Panc1 (cell line): Measurements from ENCODE around the gene FUBP3.

ENCODE experiments used
- POLR2AphosphoS5 ChIP-seq: IDR thresholded peaks from 2 replicates; pipeline ENCODE4 v1.6.1; 2012; ENCODE audit warnings: mild to moderate bottlenecking, low read depth, low read length, moderate library complexity
- SIN3A ChIP-seq: IDR thresholded peaks from 2 replicates; pipeline ENCODE4 v1.6.1; 2012; ENCODE audit warnings: low read depth, mild to moderate bottlenecking, low read length, moderate library complexity, borderline replicate concordance; ENCODE audit not compliant: insufficient read depth
- TF ChIP-seq, protein P1 (sequence below): fragments of 450-650 bp; IDR thresholded peaks from 2 replicates; pipeline ENCODE4 v1.5.1; 2017; ENCODE audit warnings: mild to moderate bottlenecking
- TF ChIP-seq, protein P2 (sequence below), 2 experiments: IDR thresholded peaks; 2 replicates each; pipeline ENCODE4 v1.6.1; 2011 to 2012; ENCODE audit warnings: low read depth in 2 of 2, control low read depth in 1 of 2, low read length in 1 of 2, mild to moderate bottlenecking in 1 of 2, moderate library complexity in 1 of 2; ENCODE audit not compliant: insufficient read depth in 1 of 2

DNA sequence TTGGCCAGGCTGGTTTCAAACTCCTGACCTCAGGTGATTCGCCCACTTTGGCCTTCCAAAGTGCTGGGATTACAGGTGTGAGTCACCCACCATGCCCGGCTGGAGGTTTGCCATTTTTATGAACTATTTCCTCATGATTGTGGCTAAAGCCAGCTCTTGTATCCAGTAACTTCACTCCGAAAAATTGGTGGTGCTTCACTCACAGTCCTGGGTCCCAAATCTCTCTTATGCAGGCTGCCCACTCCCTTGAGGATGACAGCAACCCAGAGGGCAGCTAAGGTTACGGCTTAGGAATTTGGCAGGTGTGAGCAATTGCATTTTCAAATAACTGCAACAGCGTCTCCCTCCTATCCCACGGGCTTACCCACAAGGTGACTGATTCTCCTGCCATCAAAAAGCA is 23.4 kb upstream of the FUBP3 start:
- TF ChIP-seq, protein P1, sequence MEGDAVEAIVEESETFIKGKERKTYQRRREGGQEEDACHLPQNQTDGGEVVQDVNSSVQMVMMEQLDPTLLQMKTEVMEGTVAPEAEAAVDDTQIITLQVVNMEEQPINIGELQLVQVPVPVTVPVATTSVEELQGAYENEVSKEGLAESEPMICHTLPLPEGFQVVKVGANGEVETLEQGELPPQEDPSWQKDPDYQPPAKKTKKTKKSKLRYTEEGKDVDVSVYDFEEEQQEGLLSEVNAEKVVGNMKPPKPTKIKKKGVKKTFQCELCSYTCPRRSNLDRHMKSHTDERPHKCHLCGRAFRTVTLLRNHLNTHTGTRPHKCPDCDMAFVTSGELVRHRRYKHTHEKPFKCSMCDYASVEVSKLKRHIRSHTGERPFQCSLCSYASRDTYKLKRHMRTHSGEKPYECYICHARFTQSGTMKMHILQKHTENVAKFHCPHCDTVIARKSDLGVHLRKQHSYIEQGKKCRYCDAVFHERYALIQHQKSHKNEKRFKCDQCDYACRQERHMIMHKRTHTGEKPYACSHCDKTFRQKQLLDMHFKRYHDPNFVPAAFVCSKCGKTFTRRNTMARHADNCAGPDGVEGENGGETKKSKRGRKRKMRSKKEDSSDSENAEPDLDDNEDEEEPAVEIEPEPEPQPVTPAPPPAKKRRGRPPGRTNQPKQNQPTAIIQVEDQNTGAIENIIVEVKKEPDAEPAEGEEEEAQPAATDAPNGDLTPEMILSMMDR: no peak
- TF ChIP-seq POLR2AphosphoS5 (no peak), SIN3A (no peak)
- TF ChIP-seq, protein P2, sequence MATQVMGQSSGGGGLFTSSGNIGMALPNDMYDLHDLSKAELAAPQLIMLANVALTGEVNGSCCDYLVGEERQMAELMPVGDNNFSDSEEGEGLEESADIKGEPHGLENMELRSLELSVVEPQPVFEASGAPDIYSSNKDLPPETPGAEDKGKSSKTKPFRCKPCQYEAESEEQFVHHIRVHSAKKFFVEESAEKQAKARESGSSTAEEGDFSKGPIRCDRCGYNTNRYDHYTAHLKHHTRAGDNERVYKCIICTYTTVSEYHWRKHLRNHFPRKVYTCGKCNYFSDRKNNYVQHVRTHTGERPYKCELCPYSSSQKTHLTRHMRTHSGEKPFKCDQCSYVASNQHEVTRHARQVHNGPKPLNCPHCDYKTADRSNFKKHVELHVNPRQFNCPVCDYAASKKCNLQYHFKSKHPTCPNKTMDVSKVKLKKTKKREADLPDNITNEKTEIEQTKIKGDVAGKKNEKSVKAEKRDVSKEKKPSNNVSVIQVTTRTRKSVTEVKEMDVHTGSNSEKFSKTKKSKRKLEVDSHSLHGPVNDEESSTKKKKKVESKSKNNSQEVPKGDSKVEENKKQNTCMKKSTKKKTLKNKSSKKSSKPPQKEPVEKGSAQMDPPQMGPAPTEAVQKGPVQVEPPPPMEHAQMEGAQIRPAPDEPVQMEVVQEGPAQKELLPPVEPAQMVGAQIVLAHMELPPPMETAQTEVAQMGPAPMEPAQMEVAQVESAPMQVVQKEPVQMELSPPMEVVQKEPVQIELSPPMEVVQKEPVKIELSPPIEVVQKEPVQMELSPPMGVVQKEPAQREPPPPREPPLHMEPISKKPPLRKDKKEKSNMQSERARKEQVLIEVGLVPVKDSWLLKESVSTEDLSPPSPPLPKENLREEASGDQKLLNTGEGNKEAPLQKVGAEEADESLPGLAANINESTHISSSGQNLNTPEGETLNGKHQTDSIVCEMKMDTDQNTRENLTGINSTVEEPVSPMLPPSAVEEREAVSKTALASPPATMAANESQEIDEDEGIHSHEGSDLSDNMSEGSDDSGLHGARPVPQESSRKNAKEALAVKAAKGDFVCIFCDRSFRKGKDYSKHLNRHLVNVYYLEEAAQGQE (IDR thresholded peaks at IDR 0.05; ENCODE audit: insufficient read depth in 1 of 2, low read depth in 2 of 2, low read length in 1 of 2): no peak
